GM10266 (cell line): Measurements from ENCODE around the gene NPHP4.

Experiments
- DNase-seq: peaks from one replicate; pipeline ENCODE4 v3.0.0; 2012; ENCODE audit errors: extremely low spot score
- CTCF ChIP-seq: IDR thresholded peaks from 2 replicates; pipeline ENCODE4 v1.5.1; 2012; ENCODE audit warnings: mild to moderate bottlenecking, low read depth; ENCODE audit not compliant: control insufficient read depth, insufficient read depth; ENCODE audit errors: missing control alignments

Gene NPHP4

GRCh38 chr1:5831600-5832335 lies 160.5 kb downstream of the NPHP4 start:
- no peak for DNase-seq
- TF ChIP-seq CTCF: no peak

- DNase-seq: no peak
- no peak for TF ChIP-seq CTCF
Measured at GRCh38 chr1:5830771-5831599, 161.2 kb downstream of the NPHP4 start.

- no peak for TF ChIP-seq CTCF
- DNase-seq: no peak
Measured at GRCh38 chr1:5829414-5829813, 162.8 kb downstream of the NPHP4 start.

GRCh38 chr1:5828308-5828935 lies 163.8 kb downstream of the NPHP4 start:
- no peak for TF ChIP-seq CTCF
- no peak for DNase-seq

- TF ChIP-seq CTCF: no peak
- DNase-seq: no peak
Measured at GRCh38 chr1:5827516-5827915, 164.7 kb downstream of the NPHP4 start.

GRCh38 chr1:5826601-5827000 lies 165.6 kb downstream of the NPHP4 start:
- TF ChIP-seq CTCF: no peak
- DNase-seq: no peak
